ENCODE data around the gene FRMD4B.

FRMD4B gene

GRCh38 chr3:69137412-69137811 lies 248.5 kb downstream of the FRMD4B start:
- H3K36me3 ChIP-seq (ENCODE audit: control insufficient read depth, insufficient read depth, low read length), result no peaks in the 10 kb centered on the region
- DNase-seq (ENCODE audit: extremely low read depth, insufficient read length), result no peak
- peaks cover 3% of the 10 kb centered on the region; the same call in 1 of the 2 replicates for H3K27me3 ChIP-seq (replicated peaks; ENCODE audit: control insufficient read depth, insufficient read depth, low read length)
- no peak overlapping the region for H3K4me3 ChIP-seq (replicated peaks; ENCODE audit: low read depth, low read length)
- TF ChIP-seq CTCF (IDR thresholded peaks at IDR 0.05; ENCODE audit: insufficient read depth, low read length, poor library complexity, severe bottlenecking), result no peak

- no peak for TF ChIP-seq CTCF (IDR thresholded peaks at IDR 0.05; ENCODE audit: insufficient read depth, low read length, poor library complexity, severe bottlenecking)
- no peak for DNase-seq (ENCODE audit: extremely low read depth, insufficient read length)
- Histone ChIP-seq H3K36me3 (ENCODE audit: control insufficient read depth, insufficient read depth, low read length) (no peaks in the 10 kb centered on the region), H3K27me3 (replicated peaks; ENCODE audit: control insufficient read depth, insufficient read depth, low read length) (peaks cover 3% of the 10 kb centered on the region; the same call in 1 of the 2 replicates), H3K4me3 (replicated peaks; ENCODE audit: low read depth, low read length) (no peak overlapping the region)
These were observed 248.9 kb downstream of the FRMD4B start for GRCh38 chr3:69137005-69137404.

- H3K4me3 ChIP-seq (replicated peaks; ENCODE audit: low read depth, low read length), result no peak overlapping the region
- H3K36me3 ChIP-seq (ENCODE audit: control insufficient read depth, insufficient read depth, low read length), result no peaks in the 10 kb centered on the region
- no peaks in the 10 kb centered on the region; the same call in 1 of the 2 replicates for H3K27me3 ChIP-seq (replicated peaks; ENCODE audit: control insufficient read depth, insufficient read depth, low read length)
- DNase-seq (ENCODE audit: extremely low read depth, insufficient read length), result peak; percentile 22
- no peak for TF ChIP-seq CTCF (IDR thresholded peaks at IDR 0.05; ENCODE audit: insufficient read depth, low read length, poor library complexity, severe bottlenecking)
These were observed 255.2 kb downstream of the FRMD4B start for GRCh38 chr3:69130689-69131088.

GRCh38 chr3:69129531-69129930 lies 256.4 kb downstream of the FRMD4B start:
- no peak for TF ChIP-seq CTCF (IDR thresholded peaks at IDR 0.05; ENCODE audit: insufficient read depth, low read length, poor library complexity, severe bottlenecking)
- DNase-seq (ENCODE audit: extremely low read depth, insufficient read length), result no peak
- Histone ChIP-seq H3K4me3 (replicated peaks; ENCODE audit: low read depth, low read length) (no peak overlapping the region), H3K36me3 (ENCODE audit: control insufficient read depth, insufficient read depth, low read length) (no peaks in the 10 kb centered on the region), H3K27me3 (replicated peaks; ENCODE audit: control insufficient read depth, insufficient read depth, low read length) (no peaks in the 10 kb centered on the region; the same call in 1 of the 2 replicates)

GRCh38 chr3:69128509-69128908 lies 257.4 kb downstream of the FRMD4B start:
- DNase-seq (ENCODE audit: extremely low read depth, insufficient read length), result no peak
- Histone ChIP-seq H3K36me3 (ENCODE audit: control insufficient read depth, insufficient read depth, low read length) (no peaks in the 10 kb centered on the region), H3K4me3 (replicated peaks; ENCODE audit: low read depth, low read length) (no peak overlapping the region), H3K27me3 (replicated peaks; ENCODE audit: control insufficient read depth, insufficient read depth, low read length) (no peaks in the 10 kb centered on the region; the same call in 1 of the 2 replicates)
- TF ChIP-seq CTCF (IDR thresholded peaks at IDR 0.05; ENCODE audit: insufficient read depth, low read length, poor library complexity, severe bottlenecking), result no peak

GRCh38 chr3:69126999-69127398 lies 258.9 kb downstream of the FRMD4B start:
- no peaks in the 10 kb centered on the region; the same call in 1 of the 2 replicates for H3K27me3 ChIP-seq (replicated peaks; ENCODE audit: control insufficient read depth, insufficient read depth, low read length)
- no peaks in the 10 kb centered on the region for H3K36me3 ChIP-seq (ENCODE audit: control insufficient read depth, insufficient read depth, low read length)
- no peak overlapping the region for H3K4me3 ChIP-seq (replicated peaks; ENCODE audit: low read depth, low read length)
- TF ChIP-seq CTCF (IDR thresholded peaks at IDR 0.05; ENCODE audit: insufficient read depth, low read length, poor library complexity, severe bottlenecking), result no peak
- no peak for DNase-seq (ENCODE audit: extremely low read depth, insufficient read length)

Measured in GM06990 (cell line).